HepG2 (cell line): ENCODE data around the gene TMEM250. TPM values are rescaled to one million over a fixed set of nuclear protein-coding genes. Genes with fewer than 3 reads are reported as not detected.

ENCODE experiments used
- ASH2L ChIP-seq: fragments of 300-600, 200-600 bp; sonication (generic); IDR thresholded peaks from 2 replicates; pipeline ENCODE4 v1.7.0; 2017; ENCODE audit warnings: low read depth, mild to moderate bottlenecking, moderate library complexity, mixed read lengths, low read length; ENCODE audit not compliant: insufficient read length
- BRCA1 ChIP-seq: sonication (generic); formaldehyde crosslinking; IDR thresholded peaks from 2 replicates; pipeline ENCODE4 v1.4.0; 2020; ENCODE audit warnings: missing genetic modification reagents
- HOXA7 ChIP-seq: sonication (generic); formaldehyde crosslinking; IDR thresholded peaks from 2 replicates; pipeline ENCODE4 v1.8.1; 2022; ENCODE audit warnings: mild to moderate bottlenecking, missing genetic modification reagents, moderate library complexity
- JUNB ChIP-seq: sonication (generic); formaldehyde crosslinking; IDR thresholded peaks from 2 replicates; pipeline ENCODE4 v1.8.0; 2022; ENCODE audit warnings: missing genetic modification reagents, mild to moderate bottlenecking, borderline replicate concordance
- KAT7 ChIP-seq: IDR thresholded peaks from 2 replicates; pipeline ENCODE4 v1.6.1; 2018; ENCODE audit warnings: borderline replicate concordance, missing compliant biosample characterization
- KDM5A ChIP-seq: fragments of 200-600 bp; sonication (generic); IDR thresholded peaks from 2 replicates; pipeline ENCODE4 v1.7.0; 2018; ENCODE audit warnings: antibody characterized with exemption, mild to moderate bottlenecking, low read length, borderline replicate concordance
- REPIN1 ChIP-seq: sonication (generic); formaldehyde crosslinking; IDR thresholded peaks from 2 replicates; pipeline ENCODE4 v1.8.0; 2022; ENCODE audit warnings: missing genetic modification reagents, low read depth, mild to moderate bottlenecking, borderline replicate concordance
- ZBTB3 ChIP-seq: sonication (generic); formaldehyde crosslinking; IDR thresholded peaks from 2 replicates; pipeline ENCODE4 v1.4.0; 2020; ENCODE audit warnings: low read depth, mild to moderate bottlenecking, moderate library complexity, missing genetic modification reagents, borderline replicate concordance
- ZNF225 ChIP-seq: sonication (generic); formaldehyde crosslinking; IDR thresholded peaks from 2 replicates; pipeline ENCODE4 v1.4.0; 2020; ENCODE audit warnings: mild to moderate bottlenecking, missing genetic modification reagents
- ZNF230 ChIP-seq: sonication (generic); formaldehyde crosslinking; IDR thresholded peaks from 2 replicates; pipeline ENCODE4 v1.4.0; 2020; ENCODE audit warnings: mild to moderate bottlenecking, missing genetic modification reagents
- ZNF329 ChIP-seq: sonication (generic); formaldehyde crosslinking; IDR thresholded peaks from 2 replicates; pipeline ENCODE4 v1.9.0; 2021; ENCODE audit warnings: low read depth, mild to moderate bottlenecking, missing genetic modification reagents
- ZNF75D ChIP-seq: sonication (generic); formaldehyde crosslinking; IDR thresholded peaks from 2 replicates; pipeline ENCODE4 v1.8.1; 2023; ENCODE audit warnings: missing genetic modification reagents, mild to moderate bottlenecking, borderline replicate concordance
- ZNF761 ChIP-seq: sonication (generic); formaldehyde crosslinking; conservative IDR thresholded peaks from 2 replicates; pipeline ENCODE4 v1.4.0; 2020; ENCODE audit warnings: mild to moderate bottlenecking, missing genetic modification reagents
- ZNF776 ChIP-seq: sonication (generic); formaldehyde crosslinking; IDR thresholded peaks from 2 replicates; pipeline ENCODE4 v1.4.0; 2020; ENCODE audit warnings: mild to moderate bottlenecking, missing genetic modification reagents
- ZSCAN30 ChIP-seq: sonication (generic); formaldehyde crosslinking; IDR thresholded peaks from 2 replicates; pipeline ENCODE4 v1.5.0; 2020; ENCODE audit warnings: mild to moderate bottlenecking, missing genetic modification reagents
- polyA plus RNA-seq, 8 experiments: library from polyadenylated mRNA; depleted of rRNA in 3 of 8; stranded (reverse) in 7 of 8; unstranded in 1 of 8; fragments of >200 nt; fragmentation: Illumina TruSeq in 4 of 8; extraction: Trizol in 4 of 8; gene quantifications; 2 replicates each; pipeline versions ENCODE4 v1.2.1 to v1.2.3, GENCODE V29; 2011 to 2016; ENCODE audit warnings: low read depth in 4 of 8, missing spikeins in 1 of 8, mixed read lengths in 1 of 8; ENCODE audit not compliant: insufficient read depth in 1 of 8
- total RNA-seq, 5 experiments: library from RNA; depleted of rRNA; stranded (reverse); fragments of >200 nt; fragmentation: Illumina TruSeq; extraction: Trizol; gene quantifications; 2 replicates each; pipeline ENCODE4 v1.2.3, GENCODE V29; 2016; ENCODE audit warnings: low read depth in 1 of 5
- TF ChIP-seq, protein P1 (sequence below): sonication (generic); formaldehyde crosslinking; IDR thresholded peaks from 2 replicates; pipeline ENCODE4 v1.4.0; 2020; ENCODE audit warnings: mild to moderate bottlenecking, missing genetic modification reagents
- TF ChIP-seq, protein P2 (sequence below): sonication (generic); formaldehyde crosslinking; conservative IDR thresholded peaks from 2 replicates; pipeline ENCODE4 v1.8.0; 2022; ENCODE audit warnings: missing genetic modification reagents
- TF ChIP-seq, protein P3 (sequence below): sonication (generic); formaldehyde crosslinking; IDR thresholded peaks from 2 replicates; pipeline ENCODE4 v1.8.0; 2022; ENCODE audit warnings: low read depth, missing genetic modification reagents
- TF ChIP-seq, protein P4 (sequence below): sonication (generic); formaldehyde crosslinking; IDR thresholded peaks from 2 replicates; pipeline ENCODE4 v1.4.0; 2020; ENCODE audit warnings: missing genetic modification reagents

TMEM250 gene
- total and polyA plus RNA-seq, 2 of the 13 experiments (the other 11 are each of a cell fraction or from before 2014, with no cell fraction given) = 5.5 to 13.9 TPM

DNA sequence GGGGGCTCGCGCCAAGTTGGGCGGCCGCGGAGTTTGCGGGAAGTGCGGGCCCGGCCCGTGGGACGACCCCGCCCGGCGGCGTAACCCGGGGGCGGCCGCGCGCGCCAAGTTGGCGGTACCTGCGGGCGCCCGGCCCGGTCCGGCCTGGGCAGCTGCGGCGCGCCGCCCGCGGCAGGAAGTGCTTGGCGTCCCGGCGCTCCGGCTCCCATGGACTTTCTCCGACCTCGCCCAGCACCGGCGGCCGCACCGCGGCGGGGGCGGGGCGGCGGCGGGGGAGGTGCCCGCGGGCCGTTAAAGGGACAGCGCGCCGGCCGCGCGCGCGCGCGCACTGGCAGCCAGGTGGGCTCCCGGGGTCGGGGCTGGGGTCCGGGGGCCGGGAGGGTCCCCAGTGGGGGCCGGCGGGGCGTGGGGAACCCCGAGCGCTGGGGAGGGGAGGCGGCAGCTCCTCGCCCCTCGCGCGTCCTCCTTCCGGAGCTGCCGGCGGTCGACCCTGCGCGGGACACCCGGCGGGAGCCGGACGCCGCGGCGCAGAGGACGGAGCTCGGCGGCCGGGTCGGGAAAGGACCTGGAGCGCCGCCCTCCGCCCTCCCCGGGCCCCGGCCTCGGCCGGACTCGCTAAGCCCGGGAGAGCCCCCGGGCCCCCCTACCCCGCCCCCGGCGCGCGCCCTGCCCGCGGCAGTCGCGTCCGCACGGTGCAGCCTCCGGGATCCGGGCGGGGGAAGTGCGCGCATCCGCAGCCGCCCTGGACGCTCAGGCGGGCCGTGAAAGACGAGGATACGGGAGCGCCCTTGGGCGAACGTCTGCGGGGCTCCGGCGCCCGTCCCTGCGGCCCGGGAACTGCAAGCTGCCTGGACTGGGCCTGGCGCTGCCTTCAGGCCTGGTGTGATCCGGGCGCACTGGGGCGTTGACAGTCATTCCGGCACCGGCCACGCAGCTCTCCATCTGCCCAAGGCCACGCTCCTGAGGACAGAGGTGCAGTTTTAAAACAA, 23.3 kb downstream of the TMEM250 start, which contains the start of gene NACC2 (continued):
- TF ChIP-seq HOXA7 = no peak
- 0 out of 2 replicates have a peak, but pooled peaks have one; percentile 43 for TF ChIP-seq ZNF230
- no peak for TF ChIP-seq ASH2L
- no peak for TF ChIP-seq ZNF761 (CRISPR knock-in tag)
- TF ChIP-seq REPIN1 = no peak
- TF ChIP-seq, protein P1, sequence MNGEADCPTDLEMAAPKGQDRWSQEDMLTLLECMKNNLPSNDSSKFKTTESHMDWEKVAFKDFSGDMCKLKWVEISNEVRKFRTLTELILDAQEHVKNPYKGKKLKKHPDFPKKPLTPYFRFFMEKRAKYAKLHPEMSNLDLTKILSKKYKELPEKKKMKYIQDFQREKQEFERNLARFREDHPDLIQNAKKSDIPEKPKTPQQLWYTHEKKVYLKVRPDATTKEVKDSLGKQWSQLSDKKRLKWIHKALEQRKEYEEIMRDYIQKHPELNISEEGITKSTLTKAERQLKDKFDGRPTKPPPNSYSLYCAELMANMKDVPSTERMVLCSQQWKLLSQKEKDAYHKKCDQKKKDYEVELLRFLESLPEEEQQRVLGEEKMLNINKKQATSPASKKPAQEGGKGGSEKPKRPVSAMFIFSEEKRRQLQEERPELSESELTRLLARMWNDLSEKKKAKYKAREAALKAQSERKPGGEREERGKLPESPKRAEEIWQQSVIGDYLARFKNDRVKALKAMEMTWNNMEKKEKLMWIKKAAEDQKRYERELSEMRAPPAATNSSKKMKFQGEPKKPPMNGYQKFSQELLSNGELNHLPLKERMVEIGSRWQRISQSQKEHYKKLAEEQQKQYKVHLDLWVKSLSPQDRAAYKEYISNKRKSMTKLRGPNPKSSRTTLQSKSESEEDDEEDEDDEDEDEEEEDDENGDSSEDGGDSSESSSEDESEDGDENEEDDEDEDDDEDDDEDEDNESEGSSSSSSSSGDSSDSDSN (CRISPR knock-in tag) = peak; percentile 57
- TF ChIP-seq, protein P2, sequence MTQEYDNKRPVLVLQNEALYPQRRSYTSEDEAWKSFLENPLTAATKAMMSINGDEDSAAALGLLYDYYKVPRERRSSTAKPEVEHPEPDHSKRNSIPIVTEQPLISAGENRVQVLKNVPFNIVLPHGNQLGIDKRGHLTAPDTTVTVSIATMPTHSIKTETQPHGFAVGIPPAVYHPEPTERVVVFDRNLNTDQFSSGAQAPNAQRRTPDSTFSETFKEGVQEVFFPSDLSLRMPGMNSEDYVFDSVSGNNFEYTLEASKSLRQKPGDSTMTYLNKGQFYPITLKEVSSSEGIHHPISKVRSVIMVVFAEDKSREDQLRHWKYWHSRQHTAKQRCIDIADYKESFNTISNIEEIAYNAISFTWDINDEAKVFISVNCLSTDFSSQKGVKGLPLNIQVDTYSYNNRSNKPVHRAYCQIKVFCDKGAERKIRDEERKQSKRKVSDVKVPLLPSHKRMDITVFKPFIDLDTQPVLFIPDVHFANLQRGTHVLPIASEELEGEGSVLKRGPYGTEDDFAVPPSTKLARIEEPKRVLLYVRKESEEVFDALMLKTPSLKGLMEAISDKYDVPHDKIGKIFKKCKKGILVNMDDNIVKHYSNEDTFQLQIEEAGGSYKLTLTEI (CRISPR knock-in tag) = no peak
- no peak for TF ChIP-seq ZNF75D (CRISPR knock-in tag)
- TF ChIP-seq, protein P3, sequence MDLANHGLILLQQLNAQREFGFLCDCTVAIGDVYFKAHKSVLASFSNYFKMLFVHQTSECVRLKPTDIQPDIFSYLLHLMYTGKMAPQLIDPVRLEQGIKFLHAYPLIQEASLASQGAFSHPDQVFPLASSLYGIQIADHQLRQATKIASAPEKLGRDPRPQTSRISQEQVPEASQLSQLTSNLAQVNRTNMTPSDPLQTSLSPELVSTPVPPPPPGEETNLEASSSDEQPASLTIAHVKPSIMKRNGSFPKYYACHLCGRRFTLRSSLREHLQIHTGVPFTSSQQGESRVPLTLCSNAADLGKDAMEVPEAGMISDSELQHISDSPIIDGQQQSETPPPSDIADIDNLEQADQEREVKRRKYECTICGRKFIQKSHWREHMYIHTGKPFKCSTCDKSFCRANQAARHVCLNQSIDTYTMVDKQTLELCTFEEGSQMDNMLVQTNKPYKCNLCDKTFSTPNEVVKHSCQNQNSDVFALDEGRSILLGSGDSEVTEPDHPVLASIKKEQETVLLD = peak; percentile 85
- no peak for TF ChIP-seq KDM5A
- TF ChIP-seq, protein P4, sequence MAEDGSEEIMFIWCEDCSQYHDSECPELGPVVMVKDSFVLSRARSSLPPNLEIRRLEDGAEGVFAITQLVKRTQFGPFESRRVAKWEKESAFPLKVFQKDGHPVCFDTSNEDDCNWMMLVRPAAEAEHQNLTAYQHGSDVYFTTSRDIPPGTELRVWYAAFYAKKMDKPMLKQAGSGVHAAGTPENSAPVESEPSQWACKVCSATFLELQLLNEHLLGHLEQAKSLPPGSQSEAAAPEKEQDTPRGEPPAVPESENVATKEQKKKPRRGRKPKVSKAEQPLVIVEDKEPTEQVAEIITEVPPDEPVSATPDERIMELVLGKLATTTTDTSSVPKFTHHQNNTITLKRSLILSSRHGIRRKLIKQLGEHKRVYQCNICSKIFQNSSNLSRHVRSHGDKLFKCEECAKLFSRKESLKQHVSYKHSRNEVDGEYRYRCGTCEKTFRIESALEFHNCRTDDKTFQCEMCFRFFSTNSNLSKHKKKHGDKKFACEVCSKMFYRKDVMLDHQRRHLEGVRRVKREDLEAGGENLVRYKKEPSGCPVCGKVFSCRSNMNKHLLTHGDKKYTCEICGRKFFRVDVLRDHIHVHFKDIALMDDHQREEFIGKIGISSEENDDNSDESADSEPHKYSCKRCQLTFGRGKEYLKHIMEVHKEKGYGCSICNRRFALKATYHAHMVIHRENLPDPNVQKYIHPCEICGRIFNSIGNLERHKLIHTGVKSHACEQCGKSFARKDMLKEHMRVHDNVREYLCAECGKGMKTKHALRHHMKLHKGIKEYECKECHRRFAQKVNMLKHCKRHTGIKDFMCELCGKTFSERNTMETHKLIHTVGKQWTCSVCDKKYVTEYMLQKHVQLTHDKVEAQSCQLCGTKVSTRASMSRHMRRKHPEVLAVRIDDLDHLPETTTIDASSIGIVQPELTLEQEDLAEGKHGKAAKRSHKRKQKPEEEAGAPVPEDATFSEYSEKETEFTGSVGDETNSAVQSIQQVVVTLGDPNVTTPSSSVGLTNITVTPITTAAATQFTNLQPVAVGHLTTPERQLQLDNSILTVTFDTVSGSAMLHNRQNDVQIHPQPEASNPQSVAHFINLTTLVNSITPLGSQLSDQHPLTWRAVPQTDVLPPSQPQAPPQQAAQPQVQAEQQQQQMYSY (CRISPR knock-in tag) = 0 out of 2 replicates have a peak, but pooled peaks have one; percentile 41
- TF ChIP-seq BRCA1 (CRISPR knock-in tag) = no peak
- no peak for TF ChIP-seq ZSCAN30 (CRISPR knock-in tag)
- 0 out of 2 replicates have a peak, but pooled peaks have one; percentile 52 for TF ChIP-seq ZNF225
- TF ChIP-seq ZNF329 (CRISPR knock-in tag) = peak; percentile 100
- TF ChIP-seq KAT7 (CRISPR knock-in tag) = no peak
- TF ChIP-seq JUNB (CRISPR knock-in tag) = no peak
- no peak for TF ChIP-seq ZBTB3 (CRISPR knock-in tag)
- no peak for TF ChIP-seq ZNF776
